K562 (cell line): ENCODE data around the gene SPEM3. TPM values are rescaled to one million over a fixed set of nuclear protein-coding genes. Genes with fewer than 3 reads are reported as not detected.

ENCODE experiments used
- ATF7 ChIP-seq: fragments of 450-650 bp; IDR thresholded peaks from 2 replicates; pipeline ENCODE4 v1.7.1; 2014; ENCODE audit warnings: mild to moderate bottlenecking, moderate library complexity
- CBFB ChIP-seq: sonication (generic); formaldehyde crosslinking; IDR thresholded peaks from 2 replicates; pipeline ENCODE4 v1.4.0; 2020; ENCODE audit warnings: mild to moderate bottlenecking, missing genetic modification reagents
- CHD1 ChIP-seq: fragments of 200-600 bp; sonication (generic); IDR thresholded peaks from one replicate; pipeline ENCODE4 v1.6.1; 2012; ENCODE audit warnings: mild to moderate bottlenecking, moderate library complexity, low read length, inconsistent platforms
- PTRF ChIP-seq: fragments of 450-650 bp; IDR thresholded peaks from 2 replicates; pipeline ENCODE4 v1.6.1; 2016; ENCODE audit warnings: mild to moderate bottlenecking, missing genetic modification characterization, missing compliant biosample characterization
- ZNF668 ChIP-seq: fragments of 250-450 bp; sonication (Bioruptor Pico); IDR thresholded peaks from 2 replicates; pipeline ENCODE4 v1.8.0; 2022; ENCODE audit warnings: mild to moderate bottlenecking, inconsistent platforms
- polyA plus RNA-seq, 8 experiments: library from polyadenylated mRNA; depleted of rRNA in 4 of 8; stranded (reverse) in 5 of 8; unstranded in 3 of 8; fragments of >200 nt; fragmentation: Nextera tagmentation in 2 of 8; fragmentation: Illumina TruSeq in 1 of 8; extraction: Ambion mirVana in 2 of 8; extraction: Trizol in 1 of 8; gene quantifications; 2 replicates each; pipeline versions ENCODE4 v1.2.1 to v1.2.3, GENCODE V29; 2011 to 2014; ENCODE audit warnings: inconsistent platforms in 1 of 8, missing spikeins in 1 of 8
- total RNA-seq, 7 experiments: library from RNA; depleted of rRNA in 6 of 7; stranded (reverse); fragments of >200 nt in 6 of 7; fragmentation: Illumina TruSeq in 2 of 7; extraction: Trizol in 2 of 7; gene quantifications; 2 replicates each; pipeline versions ENCODE4 v1.2.1 to v1.2.3, GENCODE V29; 2011 to 2021; ENCODE audit warnings: low replicate concordance in 1 of 7
- TF ChIP-seq, protein P1 (sequence below): fragments of 200-600 bp; sonication (generic); IDR thresholded peaks from one replicate; pipeline ENCODE4 v1.6.1; 2012; ENCODE audit warnings: mild to moderate bottlenecking, low read depth, low read length, inconsistent platforms
- TF ChIP-seq, protein P2 (sequence below): fragments of 250-450 bp; sonication (Bioruptor Pico); IDR thresholded peaks from 2 replicates; pipeline ENCODE4 v1.5.1; 2021; ENCODE audit warnings: mild to moderate bottlenecking
- TF ChIP-seq, protein P3 (sequence below): fragments of 450-650 bp; formaldehyde crosslinking; IDR thresholded peaks from 2 replicates; pipeline ENCODE4 v1.4.0; 2022; ENCODE audit warnings: mild to moderate bottlenecking, moderate library complexity
- TF ChIP-seq, protein P4 (sequence below): fragments of 450-650 bp; conservative IDR thresholded peaks from 2 replicates; pipeline ENCODE4 v1.6.1; 2016; ENCODE audit warnings: missing genetic modification characterization, low read depth, mild to moderate bottlenecking, control low read depth, missing compliant biosample characterization

SPEM3 gene
- total and polyA plus RNA-seq, 9 of the 15 experiments (the other 6 are each of a cell fraction or from before 2014, with no cell fraction given), result not detected

DNA sequence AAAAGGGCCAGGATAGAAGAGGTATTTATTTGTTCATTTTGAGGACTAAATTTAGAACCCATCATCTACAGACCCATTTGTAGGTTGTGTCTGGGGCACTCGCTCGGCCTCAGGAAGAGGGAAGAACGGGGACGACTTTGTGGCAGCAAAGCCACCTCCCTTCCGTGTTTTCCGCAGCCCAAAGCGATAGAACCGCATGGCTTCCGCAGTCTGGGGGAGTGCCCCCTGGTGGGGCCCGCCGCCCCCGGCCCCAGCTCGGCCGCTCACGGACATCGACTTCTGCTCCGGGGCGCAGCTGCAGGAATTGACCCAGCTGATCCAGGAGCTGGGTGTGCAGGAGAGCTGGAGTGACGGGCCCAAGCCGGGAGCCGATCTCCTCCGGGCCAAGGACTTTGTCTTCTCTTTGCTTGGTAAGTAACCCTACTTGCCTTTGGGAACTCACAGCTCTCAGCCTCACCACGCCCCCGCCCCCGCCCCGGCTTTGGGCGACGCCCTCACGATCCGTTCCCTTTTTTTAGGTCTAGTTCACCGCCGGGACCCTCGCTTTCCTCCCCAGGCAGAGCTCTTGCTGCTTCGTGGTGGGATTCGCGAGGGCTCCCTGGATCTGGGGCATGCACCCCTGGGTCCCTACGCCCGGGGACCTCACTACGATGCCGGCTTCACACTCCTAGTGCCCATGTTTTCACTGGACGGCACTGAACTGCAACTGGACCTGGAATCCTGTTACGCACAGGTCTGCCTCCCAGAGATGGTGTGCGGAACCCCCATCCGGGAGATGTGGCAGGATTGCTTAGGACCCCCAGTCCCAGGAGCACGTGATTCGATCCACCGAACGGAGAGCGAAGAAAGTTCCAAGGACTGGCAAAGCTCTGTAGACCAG, 7.3 kb downstream of the SPEM3 start (continued):
- TF ChIP-seq, protein P1, sequence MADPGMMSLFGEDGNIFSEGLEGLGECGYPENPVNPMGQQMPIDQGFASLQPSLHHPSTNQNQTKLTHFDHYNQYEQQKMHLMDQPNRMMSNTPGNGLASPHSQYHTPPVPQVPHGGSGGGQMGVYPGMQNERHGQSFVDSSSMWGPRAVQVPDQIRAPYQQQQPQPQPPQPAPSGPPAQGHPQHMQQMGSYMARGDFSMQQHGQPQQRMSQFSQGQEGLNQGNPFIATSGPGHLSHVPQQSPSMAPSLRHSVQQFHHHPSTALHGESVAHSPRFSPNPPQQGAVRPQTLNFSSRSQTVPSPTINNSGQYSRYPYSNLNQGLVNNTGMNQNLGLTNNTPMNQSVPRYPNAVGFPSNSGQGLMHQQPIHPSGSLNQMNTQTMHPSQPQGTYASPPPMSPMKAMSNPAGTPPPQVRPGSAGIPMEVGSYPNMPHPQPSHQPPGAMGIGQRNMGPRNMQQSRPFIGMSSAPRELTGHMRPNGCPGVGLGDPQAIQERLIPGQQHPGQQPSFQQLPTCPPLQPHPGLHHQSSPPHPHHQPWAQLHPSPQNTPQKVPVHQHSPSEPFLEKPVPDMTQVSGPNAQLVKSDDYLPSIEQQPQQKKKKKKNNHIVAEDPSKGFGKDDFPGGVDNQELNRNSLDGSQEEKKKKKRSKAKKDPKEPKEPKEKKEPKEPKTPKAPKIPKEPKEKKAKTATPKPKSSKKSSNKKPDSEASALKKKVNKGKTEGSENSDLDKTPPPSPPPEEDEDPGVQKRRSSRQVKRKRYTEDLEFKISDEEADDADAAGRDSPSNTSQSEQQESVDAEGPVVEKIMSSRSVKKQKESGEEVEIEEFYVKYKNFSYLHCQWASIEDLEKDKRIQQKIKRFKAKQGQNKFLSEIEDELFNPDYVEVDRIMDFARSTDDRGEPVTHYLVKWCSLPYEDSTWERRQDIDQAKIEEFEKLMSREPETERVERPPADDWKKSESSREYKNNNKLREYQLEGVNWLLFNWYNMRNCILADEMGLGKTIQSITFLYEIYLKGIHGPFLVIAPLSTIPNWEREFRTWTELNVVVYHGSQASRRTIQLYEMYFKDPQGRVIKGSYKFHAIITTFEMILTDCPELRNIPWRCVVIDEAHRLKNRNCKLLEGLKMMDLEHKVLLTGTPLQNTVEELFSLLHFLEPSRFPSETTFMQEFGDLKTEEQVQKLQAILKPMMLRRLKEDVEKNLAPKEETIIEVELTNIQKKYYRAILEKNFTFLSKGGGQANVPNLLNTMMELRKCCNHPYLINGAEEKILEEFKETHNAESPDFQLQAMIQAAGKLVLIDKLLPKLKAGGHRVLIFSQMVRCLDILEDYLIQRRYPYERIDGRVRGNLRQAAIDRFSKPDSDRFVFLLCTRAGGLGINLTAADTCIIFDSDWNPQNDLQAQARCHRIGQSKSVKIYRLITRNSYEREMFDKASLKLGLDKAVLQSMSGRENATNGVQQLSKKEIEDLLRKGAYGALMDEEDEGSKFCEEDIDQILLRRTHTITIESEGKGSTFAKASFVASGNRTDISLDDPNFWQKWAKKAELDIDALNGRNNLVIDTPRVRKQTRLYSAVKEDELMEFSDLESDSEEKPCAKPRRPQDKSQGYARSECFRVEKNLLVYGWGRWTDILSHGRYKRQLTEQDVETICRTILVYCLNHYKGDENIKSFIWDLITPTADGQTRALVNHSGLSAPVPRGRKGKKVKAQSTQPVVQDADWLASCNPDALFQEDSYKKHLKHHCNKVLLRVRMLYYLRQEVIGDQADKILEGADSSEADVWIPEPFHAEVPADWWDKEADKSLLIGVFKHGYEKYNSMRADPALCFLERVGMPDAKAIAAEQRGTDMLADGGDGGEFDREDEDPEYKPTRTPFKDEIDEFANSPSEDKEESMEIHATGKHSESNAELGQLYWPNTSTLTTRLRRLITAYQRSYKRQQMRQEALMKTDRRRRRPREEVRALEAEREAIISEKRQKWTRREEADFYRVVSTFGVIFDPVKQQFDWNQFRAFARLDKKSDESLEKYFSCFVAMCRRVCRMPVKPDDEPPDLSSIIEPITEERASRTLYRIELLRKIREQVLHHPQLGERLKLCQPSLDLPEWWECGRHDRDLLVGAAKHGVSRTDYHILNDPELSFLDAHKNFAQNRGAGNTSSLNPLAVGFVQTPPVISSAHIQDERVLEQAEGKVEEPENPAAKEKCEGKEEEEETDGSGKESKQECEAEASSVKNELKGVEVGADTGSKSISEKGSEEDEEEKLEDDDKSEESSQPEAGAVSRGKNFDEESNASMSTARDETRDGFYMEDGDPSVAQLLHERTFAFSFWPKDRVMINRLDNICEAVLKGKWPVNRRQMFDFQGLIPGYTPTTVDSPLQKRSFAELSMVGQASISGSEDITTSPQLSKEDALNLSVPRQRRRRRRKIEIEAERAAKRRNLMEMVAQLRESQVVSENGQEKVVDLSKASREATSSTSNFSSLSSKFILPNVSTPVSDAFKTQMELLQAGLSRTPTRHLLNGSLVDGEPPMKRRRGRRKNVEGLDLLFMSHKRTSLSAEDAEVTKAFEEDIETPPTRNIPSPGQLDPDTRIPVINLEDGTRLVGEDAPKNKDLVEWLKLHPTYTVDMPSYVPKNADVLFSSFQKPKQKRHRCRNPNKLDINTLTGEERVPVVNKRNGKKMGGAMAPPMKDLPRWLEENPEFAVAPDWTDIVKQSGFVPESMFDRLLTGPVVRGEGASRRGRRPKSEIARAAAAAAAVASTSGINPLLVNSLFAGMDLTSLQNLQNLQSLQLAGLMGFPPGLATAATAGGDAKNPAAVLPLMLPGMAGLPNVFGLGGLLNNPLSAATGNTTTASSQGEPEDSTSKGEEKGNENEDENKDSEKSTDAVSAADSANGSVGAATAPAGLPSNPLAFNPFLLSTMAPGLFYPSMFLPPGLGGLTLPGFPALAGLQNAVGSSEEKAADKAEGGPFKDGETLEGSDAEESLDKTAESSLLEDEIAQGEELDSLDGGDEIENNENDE, result no peak
- TF ChIP-seq, protein P2, sequence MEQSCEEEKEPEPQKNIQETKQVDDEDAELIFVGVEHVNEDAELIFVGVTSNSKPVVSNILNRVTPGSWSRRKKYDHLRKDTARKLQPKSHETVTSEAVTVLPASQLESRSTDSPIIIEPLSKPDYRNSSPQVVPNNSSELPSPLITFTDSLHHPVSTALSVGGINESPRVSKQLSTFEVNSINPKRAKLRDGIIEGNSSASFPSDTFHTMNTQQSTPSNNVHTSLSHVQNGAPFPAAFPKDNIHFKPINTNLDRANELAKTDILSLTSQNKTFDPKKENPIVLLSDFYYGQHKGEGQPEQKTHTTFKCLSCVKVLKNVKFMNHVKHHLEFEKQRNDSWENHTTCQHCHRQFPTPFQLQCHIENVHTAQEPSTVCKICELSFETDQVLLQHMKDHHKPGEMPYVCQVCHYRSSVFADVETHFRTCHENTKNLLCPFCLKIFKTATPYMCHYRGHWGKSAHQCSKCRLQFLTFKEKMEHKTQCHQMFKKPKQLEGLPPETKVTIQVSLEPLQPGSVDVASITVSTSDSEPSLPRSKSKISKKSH (CRISPR knock-in tag), result no peak
- TF ChIP-seq, protein P3, sequence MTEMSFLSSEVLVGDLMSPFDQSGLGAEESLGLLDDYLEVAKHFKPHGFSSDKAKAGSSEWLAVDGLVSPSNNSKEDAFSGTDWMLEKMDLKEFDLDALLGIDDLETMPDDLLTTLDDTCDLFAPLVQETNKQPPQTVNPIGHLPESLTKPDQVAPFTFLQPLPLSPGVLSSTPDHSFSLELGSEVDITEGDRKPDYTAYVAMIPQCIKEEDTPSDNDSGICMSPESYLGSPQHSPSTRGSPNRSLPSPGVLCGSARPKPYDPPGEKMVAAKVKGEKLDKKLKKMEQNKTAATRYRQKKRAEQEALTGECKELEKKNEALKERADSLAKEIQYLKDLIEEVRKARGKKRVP (CRISPR knock-in tag), result no peak
- TF ChIP-seq, protein P4, sequence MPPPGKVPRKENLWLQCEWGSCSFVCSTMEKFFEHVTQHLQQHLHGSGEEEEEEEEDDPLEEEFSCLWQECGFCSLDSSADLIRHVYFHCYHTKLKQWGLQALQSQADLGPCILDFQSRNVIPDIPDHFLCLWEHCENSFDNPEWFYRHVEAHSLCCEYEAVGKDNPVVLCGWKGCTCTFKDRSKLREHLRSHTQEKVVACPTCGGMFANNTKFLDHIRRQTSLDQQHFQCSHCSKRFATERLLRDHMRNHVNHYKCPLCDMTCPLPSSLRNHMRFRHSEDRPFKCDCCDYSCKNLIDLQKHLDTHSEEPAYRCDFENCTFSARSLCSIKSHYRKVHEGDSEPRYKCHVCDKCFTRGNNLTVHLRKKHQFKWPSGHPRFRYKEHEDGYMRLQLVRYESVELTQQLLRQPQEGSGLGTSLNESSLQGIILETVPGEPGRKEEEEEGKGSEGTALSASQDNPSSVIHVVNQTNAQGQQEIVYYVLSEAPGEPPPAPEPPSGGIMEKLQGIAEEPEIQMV (tag), result no peak
- TF ChIP-seq PTRF (no peak), CHD1 (no peak), ATF7 (no peak), ZNF668 (CRISPR knock-in tag) (no peak), CBFB (CRISPR knock-in tag) (no peak)
